ENCODE measurements around the gene FGGY.

DNA sequence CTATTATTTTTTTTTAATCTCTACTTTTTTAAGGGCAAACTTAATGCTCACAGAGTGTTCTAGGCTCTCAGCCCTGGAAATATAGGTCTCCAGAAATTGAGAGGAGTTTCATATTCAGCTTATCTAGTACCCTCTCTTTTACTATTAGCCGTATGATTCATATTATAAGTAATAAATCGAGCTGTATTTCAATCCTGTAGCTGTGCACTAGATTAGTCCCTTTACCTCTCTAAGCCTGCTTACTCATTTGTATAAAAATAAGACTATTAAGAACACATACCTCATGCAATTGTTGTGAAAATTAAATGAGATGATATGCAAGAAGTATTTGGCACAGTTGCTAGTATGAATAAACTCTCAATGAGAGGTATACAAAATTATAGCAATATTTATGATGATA, 389.7 kb downstream of the FGGY start:
- TF ChIP-seq ZNF138 (CRISPR knock-in tag; conservative IDR thresholded peaks at IDR 0.05) (no peak), ETV6 (CRISPR knock-in tag; IDR thresholded peaks at IDR 0.05) (no peak), OVOL2 (CRISPR knock-in tag; IDR thresholded peaks at IDR 0.05; ENCODE audit: borderline replicate concordance) (no peak), ATF1 (CRISPR knock-in tag; IDR thresholded peaks at IDR 0.05) (no peak)
- TF ChIP-seq, protein P1, sequence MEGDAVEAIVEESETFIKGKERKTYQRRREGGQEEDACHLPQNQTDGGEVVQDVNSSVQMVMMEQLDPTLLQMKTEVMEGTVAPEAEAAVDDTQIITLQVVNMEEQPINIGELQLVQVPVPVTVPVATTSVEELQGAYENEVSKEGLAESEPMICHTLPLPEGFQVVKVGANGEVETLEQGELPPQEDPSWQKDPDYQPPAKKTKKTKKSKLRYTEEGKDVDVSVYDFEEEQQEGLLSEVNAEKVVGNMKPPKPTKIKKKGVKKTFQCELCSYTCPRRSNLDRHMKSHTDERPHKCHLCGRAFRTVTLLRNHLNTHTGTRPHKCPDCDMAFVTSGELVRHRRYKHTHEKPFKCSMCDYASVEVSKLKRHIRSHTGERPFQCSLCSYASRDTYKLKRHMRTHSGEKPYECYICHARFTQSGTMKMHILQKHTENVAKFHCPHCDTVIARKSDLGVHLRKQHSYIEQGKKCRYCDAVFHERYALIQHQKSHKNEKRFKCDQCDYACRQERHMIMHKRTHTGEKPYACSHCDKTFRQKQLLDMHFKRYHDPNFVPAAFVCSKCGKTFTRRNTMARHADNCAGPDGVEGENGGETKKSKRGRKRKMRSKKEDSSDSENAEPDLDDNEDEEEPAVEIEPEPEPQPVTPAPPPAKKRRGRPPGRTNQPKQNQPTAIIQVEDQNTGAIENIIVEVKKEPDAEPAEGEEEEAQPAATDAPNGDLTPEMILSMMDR (IDR thresholded peaks at IDR 0.05) = no peak
- TF ChIP-seq, protein P2, sequence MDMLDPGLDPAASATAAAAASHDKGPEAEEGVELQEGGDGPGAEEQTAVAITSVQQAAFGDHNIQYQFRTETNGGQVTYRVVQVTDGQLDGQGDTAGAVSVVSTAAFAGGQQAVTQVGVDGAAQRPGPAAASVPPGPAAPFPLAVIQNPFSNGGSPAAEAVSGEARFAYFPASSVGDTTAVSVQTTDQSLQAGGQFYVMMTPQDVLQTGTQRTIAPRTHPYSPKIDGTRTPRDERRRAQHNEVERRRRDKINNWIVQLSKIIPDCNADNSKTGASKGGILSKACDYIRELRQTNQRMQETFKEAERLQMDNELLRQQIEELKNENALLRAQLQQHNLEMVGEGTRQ (CRISPR knock-in tag; IDR thresholded peaks at IDR 0.05) = no peak
- TF ChIP-seq, protein P3, sequence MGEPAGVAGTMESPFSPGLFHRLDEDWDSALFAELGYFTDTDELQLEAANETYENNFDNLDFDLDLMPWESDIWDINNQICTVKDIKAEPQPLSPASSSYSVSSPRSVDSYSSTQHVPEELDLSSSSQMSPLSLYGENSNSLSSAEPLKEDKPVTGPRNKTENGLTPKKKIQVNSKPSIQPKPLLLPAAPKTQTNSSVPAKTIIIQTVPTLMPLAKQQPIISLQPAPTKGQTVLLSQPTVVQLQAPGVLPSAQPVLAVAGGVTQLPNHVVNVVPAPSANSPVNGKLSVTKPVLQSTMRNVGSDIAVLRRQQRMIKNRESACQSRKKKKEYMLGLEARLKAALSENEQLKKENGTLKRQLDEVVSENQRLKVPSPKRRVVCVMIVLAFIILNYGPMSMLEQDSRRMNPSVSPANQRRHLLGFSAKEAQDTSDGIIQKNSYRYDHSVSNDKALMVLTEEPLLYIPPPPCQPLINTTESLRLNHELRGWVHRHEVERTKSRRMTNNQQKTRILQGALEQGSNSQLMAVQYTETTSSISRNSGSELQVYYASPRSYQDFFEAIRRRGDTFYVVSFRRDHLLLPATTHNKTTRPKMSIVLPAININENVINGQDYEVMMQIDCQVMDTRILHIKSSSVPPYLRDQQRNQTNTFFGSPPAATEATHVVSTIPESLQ (CRISPR knock-in tag; IDR thresholded peaks at IDR 0.05) = no peak
- TF ChIP-seq, protein P4, sequence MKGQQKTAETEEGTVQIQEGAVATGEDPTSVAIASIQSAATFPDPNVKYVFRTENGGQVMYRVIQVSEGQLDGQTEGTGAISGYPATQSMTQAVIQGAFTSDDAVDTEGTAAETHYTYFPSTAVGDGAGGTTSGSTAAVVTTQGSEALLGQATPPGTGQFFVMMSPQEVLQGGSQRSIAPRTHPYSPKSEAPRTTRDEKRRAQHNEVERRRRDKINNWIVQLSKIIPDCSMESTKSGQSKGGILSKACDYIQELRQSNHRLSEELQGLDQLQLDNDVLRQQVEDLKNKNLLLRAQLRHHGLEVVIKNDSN (CRISPR knock-in tag; IDR thresholded peaks at IDR 0.05) = no peak

All from WTC11 (cell line).